HG02642 (cell line): ENCODE results near the gene MYO1D.

Source experiments
- ATAC-seq: cut with Tn5 transposase; IDR thresholded peaks from one replicate; pipeline ENCODE4 v1.9.1; 2021; ENCODE audit warnings: mild to moderate bottlenecking; ENCODE audit not compliant: unreplicated experiment, poor library complexity

The MYO1D gene

GRCh38 chr17:32520737-32521404 is 356.1 kb downstream of the MYO1D start:
- ATAC-seq = no peak

GRCh38 chr17:32520104-32520701 is 356.7 kb downstream of the MYO1D start:
- ATAC-seq = no peak

- no peak for ATAC-seq
Measured at GRCh38 chr17:32519228-32520103, 357.5 kb downstream of the MYO1D start.

- no peak for ATAC-seq
Measured at GRCh38 chr17:32518646-32519227, 358.2 kb downstream of the MYO1D start.

GRCh38 chr17:32517982-32518381 is 358.9 kb downstream of the MYO1D start:
- ATAC-seq = no peak

GRCh38 chr17:32516940-32517701 is 359.8 kb downstream of the MYO1D start:
- no peak for ATAC-seq

- ATAC-seq = no peak
Measured at GRCh38 chr17:32516450-32516849, 360.5 kb downstream of the MYO1D start.

- peak; percentile 49 for ATAC-seq
Measured at GRCh38 chr17:32515677-32516383, 361.1 kb downstream of the MYO1D start.

GRCh38 chr17:32514606-32515005 is 362.3 kb downstream of the MYO1D start:
- no peak for ATAC-seq

- ATAC-seq = no peak
Measured at GRCh38 chr17:32513579-32513978, 363.3 kb downstream of the MYO1D start.

- ATAC-seq = no peak
Measured at GRCh38 chr17:32512328-32512727, 364.6 kb downstream of the MYO1D start.

GRCh38 chr17:32510466-32510865 is 366.5 kb downstream of the MYO1D start:
- ATAC-seq = no peak

GRCh38 chr17:32508926-32509325 is 368.0 kb downstream of the MYO1D start:
- ATAC-seq = no peak

GRCh38 chr17:32504166-32504990 is 372.5 kb downstream of the MYO1D start:
- ATAC-seq = no peak

GRCh38 chr17:32503251-32504165 is 373.4 kb downstream of the MYO1D start:
- peak; percentile 82 for ATAC-seq

- no peak for ATAC-seq
Measured at GRCh38 chr17:32502710-32503109, 374.2 kb downstream of the MYO1D start.

GRCh38 chr17:32502013-32502412 is 374.9 kb downstream of the MYO1D start:
- ATAC-seq = no peak

GRCh38 chr17:32498391-32498790 is 378.5 kb downstream of the MYO1D start:
- no peak for ATAC-seq
